Measurements from ENCODE around the gene ZNF432. TPM values are rescaled to one million over a fixed set of nuclear protein-coding genes. Genes with fewer than 3 reads are reported as not detected.
"Not testable (repeated sequence)": the region's sequence is repeated elsewhere in the genome, so short reads cannot be mapped to it uniquely, and the experiment has no call there.

ZNF432 gene
- total and polyA plus RNA-seq, 8 donors: 2.6 to 41.3 (median 9.1) TPM

DNA sequence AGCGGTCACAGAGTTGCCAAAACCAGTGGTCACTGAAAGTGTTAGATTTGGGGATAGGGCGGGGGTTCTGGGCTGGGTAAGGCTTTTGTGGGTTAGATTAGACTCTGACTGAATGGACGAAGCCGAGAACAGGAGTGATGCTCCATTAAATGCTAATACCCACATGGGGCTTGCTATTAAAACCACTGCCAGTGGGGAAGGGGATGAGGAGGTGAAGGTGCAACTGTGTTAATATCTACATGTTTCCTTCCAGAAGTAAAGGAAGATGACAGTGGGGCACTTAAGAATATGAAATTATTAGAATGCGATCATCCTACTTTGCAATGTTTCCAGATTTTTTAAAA, 19.9 kb downstream of the ZNF432 start:
- 18 to 21% (median 18%) methylated on average over 5 of the region's 5 CpGs for WGBS, 5 donors
- Histone ChIP-seq H3K27me3 (no peaks in the 10 kb centered on the region), H3K4me3 (peak overlapping the region; percentile 69 to 78 (median 73)), H3K9me3 (peaks cover 19 to 73% (median 59%) of the 10 kb centered on the region in 4 donors), H3K4me1 (peaks cover 0 to 22% (median 14%) of the 10 kb centered on the region in 4 donors), H3K27ac (peak overlapping the region; percentile 85 to 93 (median 91)), H3K36me3 (peaks cover 18 to 45% (median 32%) of the 10 kb centered on the region in 4 donors)
- intact Hi-C loops (cut with DNase I; ENCODE audit: low total_unique reads): no loop called here
- no peak for DNase-seq
- TF ChIP-seq POLR2A (IDR thresholded peaks at IDR 0.05) (no peak), POLR2AphosphoS5 (IDR thresholded peaks at IDR 0.05) (no peak), EP300 (IDR thresholded peaks at IDR 0.05) (no peak)
- TF ChIP-seq, protein P1, sequence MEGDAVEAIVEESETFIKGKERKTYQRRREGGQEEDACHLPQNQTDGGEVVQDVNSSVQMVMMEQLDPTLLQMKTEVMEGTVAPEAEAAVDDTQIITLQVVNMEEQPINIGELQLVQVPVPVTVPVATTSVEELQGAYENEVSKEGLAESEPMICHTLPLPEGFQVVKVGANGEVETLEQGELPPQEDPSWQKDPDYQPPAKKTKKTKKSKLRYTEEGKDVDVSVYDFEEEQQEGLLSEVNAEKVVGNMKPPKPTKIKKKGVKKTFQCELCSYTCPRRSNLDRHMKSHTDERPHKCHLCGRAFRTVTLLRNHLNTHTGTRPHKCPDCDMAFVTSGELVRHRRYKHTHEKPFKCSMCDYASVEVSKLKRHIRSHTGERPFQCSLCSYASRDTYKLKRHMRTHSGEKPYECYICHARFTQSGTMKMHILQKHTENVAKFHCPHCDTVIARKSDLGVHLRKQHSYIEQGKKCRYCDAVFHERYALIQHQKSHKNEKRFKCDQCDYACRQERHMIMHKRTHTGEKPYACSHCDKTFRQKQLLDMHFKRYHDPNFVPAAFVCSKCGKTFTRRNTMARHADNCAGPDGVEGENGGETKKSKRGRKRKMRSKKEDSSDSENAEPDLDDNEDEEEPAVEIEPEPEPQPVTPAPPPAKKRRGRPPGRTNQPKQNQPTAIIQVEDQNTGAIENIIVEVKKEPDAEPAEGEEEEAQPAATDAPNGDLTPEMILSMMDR (IDR thresholded peaks at IDR 0.05): no peak

- intact Hi-C loops (cut with DNase I; ENCODE audit: low total_unique reads): no loop called here
- H3K9me3 ChIP-seq: peaks cover 14 to 73% (median 59%) of the 10 kb centered on the region in 4 donors
Observed at GRCh38 chr19:52028027-52028779, 20.4 kb downstream of the ZNF432 start, which contains the start of gene ZNF614. TSS of gene ZNF614 (minus strand) at chr19:52028379. CDS start at chr19:52025745, 2,634 bp downstream.

DNA sequence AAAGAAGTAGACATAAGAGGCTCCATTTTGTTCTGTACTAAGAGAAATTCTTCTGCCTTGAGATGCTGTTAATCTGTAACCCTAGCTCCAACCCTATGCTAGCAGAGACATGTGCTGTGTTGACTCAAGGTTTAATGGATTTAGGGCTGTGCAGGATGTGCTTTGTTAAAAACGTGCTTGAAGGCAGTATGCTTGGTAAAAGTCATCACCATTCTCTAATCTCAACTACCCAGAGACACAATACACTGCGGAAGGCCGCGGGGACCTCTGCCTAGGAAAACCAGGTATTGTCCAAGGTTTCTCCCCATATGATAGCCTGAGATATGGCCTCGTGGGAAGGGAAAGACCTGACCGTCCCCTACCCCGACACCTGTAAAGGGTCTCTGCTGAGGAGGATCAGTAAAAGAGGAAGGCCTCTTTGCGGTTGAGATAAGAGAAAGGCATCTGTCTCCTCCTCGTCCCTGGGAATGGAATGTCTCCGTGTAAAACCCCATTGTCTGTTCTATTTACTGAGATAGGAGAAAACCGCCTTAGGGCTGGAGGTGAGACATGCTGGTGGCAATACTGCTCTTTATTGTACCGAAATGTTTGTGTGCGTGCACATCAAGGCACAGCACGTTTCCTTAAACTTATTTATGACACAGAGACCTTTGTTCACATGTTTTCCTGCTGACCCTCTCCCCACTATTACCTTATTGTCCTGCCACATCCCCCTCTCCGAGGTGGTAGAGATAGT, 22.2 kb downstream of the ZNF432 start:
- Histone ChIP-seq H3K4me1 (peaks cover 0 to 22% (median 14%) of the 10 kb centered on the region in 4 donors), H3K4me3 (peak overlapping the region in 1 of 4 donors; percentile 69), H3K9me3 (peaks cover 11 to 73% (median 57%) of the 10 kb centered on the region in 4 donors), H3K36me3 (peaks cover 32 to 55% (median 50%) of the 10 kb centered on the region in 4 donors)
- 79 to 88% (median 83%) methylated on average over 15 of the region's 15 CpGs for WGBS, 5 donors
- intact Hi-C loops (cut with DNase I; ENCODE audit: low total_unique reads); H3K27me3 ChIP-seq; DNase-seq; H3K27ac ChIP-seq: not testable (repeated sequence)

More at GRCh38 chr19:52028027-52028779, 20.4 kb downstream of the ZNF432 start, which contains the start of gene ZNF614:
- Histone ChIP-seq H3K36me3 (peaks cover 23 to 45% (median 35%) of the 10 kb centered on the region in 4 donors), H3K27ac (peak within 1 kb of the TSS; percentile 85 to 93 (median 91)), H3K4me1 (peaks cover 0 to 22% (median 14%) of the 10 kb centered on the region in 4 donors), H3K27me3 (no peaks in the 10 kb centered on the region), H3K4me3 (peak within 1 kb of the TSS; percentile 69 to 78 (median 73))
- 1% methylated on average over 39 to 53 of the region's 53 CpGs for WGBS, 5 donors
- TF ChIP-seq POLR2AphosphoS5 (IDR thresholded peaks at IDR 0.05) (peak; percentile 70 to 90 (median 76)), EP300 (IDR thresholded peaks at IDR 0.05) (no peak)
- DNase-seq: peak; percentile 87 to 97

GRCh38 chr19:52024478-52024877, 24.2 kb downstream of the ZNF432 start:
- H3K27ac ChIP-seq; DNase-seq; H3K27me3 ChIP-seq; H3K4me3 ChIP-seq; intact Hi-C loops (cut with DNase I; ENCODE audit: low total_unique reads): not testable (repeated sequence)
- WGBS, 5 donors: 89 to 96% (median 93%) methylated on average over 4 of the region's 4 CpGs
- peaks cover 0 to 22% (median 14%) of the 10 kb centered on the region in 4 donors for H3K4me1 ChIP-seq
- H3K9me3 ChIP-seq: peaks cover 19 to 76% (median 62%) of the 10 kb centered on the region in 4 donors
- H3K36me3 ChIP-seq: peaks cover 48 to 74% (median 69%) of the 10 kb centered on the region in 4 donors

- Histone ChIP-seq H3K4me3 (no peak overlapping the region), H3K4me1 (peaks cover 0 to 7% (median 5%) of the 10 kb centered on the region in 4 donors), H3K27me3 (no peaks in the 10 kb centered on the region), H3K27ac (no peak overlapping the region), H3K9me3 (peaks cover 26 to 99% (median 84%) of the 10 kb centered on the region in 4 donors), H3K36me3 (peaks cover 67 to 97% (median 92%) of the 10 kb centered on the region in 4 donors)
- TF ChIP-seq EP300 (IDR thresholded peaks at IDR 0.05) (no peak), POLR2AphosphoS5 (IDR thresholded peaks at IDR 0.05) (no peak), POLR2A (IDR thresholded peaks at IDR 0.05) (no peak)
- TF ChIP-seq, protein P1 (IDR thresholded peaks at IDR 0.05): no peak
- WGBS, 5 donors: 95 to 98% (median 97%) methylated on average over 15 of the region's 15 CpGs
- DNase-seq: no peak
- intact Hi-C loops (cut with DNase I; ENCODE audit: low total_unique reads): no loop called here
Observed at GRCh38 chr19:52022193-52022592, 26.4 kb downstream of the ZNF432 start.
